Midbrain (tissue), 1 donor: ENCODE measurements around the gene WNT1.

ENCODE experiments used
- DNase-seq: peaks from one replicate; lab custom pipeline; 2025; lab: John Stamatoyannopoulos, UW

The WNT1 gene

GRCh38 chr12:49028666-49029275 is 50.6 kb downstream of the WNT1 start:
- DNase-seq: no peak

GRCh38 chr12:49030119-49030518 is 52.0 kb downstream of the WNT1 start:
- DNase-seq: no peak

GRCh38 chr12:49030714-49031572 is 52.8 kb downstream of the WNT1 start:
- no peak for DNase-seq

- no peak for DNase-seq
Measured at GRCh38 chr12:49031573-49032161, 53.5 kb downstream of the WNT1 start.
